Inferior parietal cortex (tissue), 1 donor: Measurements from ENCODE around the gene PKMYT1.

Experiments
- DNase-seq: peaks from one replicate; pipeline ENCODE4 v3.0.0-alpha.2; 2016; ENCODE audit errors: extremely low spot score

The PKMYT1 gene

DNA sequence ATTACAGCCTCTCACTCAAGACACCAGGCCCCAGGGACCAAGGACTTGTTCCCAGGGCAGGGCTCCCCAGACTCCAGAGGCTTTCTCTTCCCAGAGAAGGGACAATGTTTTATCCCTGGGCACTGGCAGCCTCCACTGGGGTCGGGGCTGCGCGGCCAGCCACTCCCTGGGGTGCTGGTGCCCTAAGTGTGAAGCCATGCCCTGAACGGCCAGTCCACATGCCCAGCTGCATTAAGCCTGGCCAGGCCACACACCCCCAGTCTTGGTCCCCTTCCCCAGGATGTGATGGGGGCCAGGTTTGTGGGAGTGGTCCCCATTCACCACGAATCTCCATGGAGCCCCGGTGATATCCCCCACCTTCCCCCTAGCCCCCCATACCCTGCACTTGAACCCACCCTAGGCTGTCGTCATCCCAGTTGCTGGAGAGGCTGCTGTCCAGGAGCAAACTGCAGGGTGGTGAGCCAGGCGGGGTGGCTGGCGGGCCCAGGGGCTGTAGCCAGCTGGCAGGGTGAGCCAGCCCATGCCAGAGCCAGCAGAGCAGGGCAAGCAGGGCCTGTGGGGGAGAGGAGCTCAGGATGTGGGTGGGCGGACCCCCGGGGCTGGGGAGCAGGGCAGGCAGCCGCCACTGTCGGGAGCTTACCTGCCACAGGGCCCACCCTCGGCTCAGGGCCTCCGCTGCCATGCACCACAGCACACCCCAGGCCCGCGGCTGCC, 6.5 kb downstream of the PKMYT1 start:
- DNase-seq, result no peak

DNA sequence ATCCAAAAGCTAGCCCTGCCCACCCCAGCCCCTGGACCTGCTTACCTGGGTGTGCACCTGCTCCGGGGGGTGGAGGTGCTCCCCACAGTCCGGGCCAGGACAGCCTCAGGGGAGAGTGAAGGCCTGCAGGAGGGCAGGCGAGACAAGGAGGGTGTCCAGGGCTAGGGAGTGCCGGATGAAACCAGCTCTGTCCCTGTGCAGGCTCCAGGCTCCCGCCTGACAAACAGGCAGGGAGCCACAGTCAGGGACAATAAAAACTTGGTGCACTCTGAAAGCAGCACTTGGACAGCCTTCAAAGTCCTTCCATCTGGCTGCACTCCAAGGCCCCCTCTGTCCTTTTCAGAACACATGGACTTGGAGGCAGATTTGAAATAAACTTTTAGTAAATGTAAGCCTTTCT, 7.2 kb downstream of the PKMYT1 start:
- DNase-seq, result no peak

DNA sequence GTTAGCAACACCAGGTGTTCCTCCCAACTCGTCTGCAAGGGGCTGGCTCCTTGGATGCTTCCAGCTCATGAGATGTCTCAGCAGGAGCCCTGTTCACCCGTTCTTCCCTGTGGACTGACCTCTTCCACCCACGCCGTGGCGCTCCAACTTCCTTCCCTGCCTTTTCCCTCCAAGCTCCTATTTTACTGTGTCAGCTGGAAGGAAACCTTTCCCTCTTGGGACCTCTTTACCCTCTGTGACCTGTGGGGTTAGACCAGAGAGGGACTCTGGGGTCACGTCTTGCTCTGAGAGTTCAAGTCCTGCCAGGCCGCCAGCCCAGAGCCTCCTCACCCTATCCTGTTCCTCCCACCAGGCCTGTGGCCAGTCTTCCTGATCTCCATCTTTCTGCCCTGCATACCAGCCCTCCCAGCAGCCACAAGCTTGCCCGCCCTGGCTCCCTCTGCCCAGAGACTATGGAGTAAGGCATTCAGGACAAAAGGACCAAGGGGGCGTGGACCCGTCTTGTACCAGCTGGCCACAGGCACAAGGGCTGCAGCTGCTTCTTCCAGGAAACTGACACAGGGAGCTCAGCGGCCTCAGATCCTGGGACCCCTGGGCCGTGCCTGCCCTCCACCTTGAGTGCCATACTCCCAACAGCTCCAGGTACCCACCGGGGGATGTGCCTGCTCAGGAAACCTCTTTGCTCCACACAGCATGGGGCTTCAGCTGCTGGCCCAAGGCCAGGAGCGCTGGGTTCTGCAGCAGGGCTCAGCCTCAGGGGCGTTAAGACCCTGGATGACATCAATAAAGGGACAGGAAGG, 8.1 kb downstream of the PKMYT1 start:
- no peak for DNase-seq

DNA sequence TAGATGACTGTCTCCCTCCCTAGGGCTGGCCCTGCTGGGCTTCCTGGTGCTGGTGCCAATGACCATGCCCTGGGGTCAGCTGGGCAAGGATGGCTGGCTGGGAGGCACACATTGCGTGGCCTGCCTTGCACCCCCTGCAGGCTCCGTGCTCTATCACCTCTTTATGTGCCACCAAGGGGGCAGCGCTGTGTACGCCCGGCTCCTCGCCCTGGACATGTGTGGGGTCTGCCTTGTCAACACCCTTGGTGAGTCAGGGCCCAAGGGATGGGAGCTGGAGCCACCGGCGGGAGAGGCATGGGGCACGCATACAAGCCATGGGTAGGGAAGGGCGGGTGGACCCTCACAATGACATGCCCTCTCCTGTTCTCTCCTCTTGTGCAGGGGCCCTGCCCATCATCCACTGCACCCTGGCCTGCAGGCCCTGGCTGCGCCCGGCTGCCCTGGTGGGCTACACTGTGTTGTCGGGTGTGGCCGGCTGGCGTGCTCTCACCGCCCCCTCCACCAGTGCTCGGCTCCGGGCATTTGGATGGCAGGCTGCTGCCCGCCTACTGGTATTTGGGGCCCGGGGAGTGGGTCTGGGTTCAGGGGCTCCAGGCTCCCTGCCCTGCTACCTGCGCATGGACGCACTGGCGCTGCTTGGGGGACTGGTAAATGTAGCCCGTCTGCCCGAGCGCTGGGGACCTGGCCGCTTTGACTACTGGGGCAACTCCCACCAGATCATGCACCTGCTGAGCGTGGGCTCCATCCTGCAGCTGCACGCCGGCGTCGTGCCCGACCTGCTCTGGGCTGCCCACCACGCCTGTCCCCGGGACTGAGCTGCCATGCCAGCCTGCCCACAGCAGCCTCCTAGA, 8.9 kb downstream of the PKMYT1 start:
- no peak for DNase-seq

DNA sequence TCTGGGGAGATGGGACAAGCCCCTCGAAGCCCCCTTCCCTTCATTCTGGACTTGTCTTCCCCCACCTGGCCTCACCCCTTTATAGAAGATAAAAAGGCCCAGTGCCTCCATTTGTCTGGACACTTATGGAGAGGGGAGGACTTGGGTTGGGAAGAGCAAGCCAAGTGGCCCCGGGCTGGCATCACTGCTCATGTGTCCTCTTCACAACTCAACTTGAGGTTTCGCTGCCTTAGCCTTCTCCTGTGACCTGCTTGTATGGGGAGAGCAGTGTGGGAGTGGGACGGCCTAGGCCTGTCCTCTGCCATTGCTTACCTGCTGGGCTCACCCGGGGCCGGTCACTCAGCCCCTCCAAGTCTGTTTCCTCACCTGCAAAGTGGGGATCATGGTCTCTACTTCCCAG, 9.7 kb downstream of the PKMYT1 start:
- no peak for DNase-seq

DNA sequence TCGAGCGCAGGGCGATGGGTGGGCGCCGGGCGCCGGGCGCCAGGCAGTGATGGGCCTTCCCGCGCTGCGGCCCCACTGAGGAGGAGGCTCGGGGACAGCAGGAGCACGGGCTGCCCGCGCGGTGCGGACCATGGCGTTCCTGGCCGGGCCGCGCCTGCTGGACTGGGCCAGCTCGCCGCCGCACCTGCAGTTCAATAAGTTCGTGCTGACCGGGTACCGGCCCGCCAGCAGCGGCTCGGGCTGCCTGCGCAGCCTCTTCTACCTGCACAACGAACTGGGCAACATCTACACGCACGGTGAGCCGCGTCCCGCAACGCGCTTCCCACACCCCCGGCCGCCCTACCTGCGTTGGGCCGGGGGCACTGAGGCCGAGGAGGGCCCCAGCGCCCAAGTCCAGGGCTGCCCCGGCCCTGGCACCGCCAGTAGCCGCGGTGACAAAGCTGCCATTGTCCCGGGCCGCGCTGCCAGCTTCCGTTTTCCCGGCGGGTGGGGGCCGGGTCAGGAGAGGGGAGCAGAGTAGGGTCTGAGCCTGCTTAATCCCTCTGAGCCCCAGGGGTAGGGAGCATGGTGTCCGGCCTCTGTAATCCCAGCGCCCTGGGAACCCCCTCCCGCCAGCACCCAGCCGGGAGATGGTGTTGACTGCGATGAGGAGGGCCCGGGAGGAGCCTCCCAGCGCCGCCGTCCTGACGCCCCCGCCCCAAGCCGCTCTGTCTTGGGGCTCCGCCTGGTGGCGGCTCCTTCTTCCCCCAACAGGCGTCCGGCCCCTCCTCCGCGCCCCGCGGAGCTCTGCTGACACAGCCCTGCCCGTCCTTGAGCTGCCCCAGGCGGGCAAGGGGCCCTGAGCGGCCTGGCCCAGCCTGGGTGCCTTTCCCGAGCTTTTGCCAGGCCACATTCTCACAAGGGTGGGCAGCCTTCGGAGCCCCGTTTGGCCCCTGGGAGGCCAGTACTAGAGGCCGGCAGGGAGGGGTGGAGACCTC, 10.4 kb downstream of the PKMYT1 start:
- DNase-seq, result peak; percentile 50

DNA sequence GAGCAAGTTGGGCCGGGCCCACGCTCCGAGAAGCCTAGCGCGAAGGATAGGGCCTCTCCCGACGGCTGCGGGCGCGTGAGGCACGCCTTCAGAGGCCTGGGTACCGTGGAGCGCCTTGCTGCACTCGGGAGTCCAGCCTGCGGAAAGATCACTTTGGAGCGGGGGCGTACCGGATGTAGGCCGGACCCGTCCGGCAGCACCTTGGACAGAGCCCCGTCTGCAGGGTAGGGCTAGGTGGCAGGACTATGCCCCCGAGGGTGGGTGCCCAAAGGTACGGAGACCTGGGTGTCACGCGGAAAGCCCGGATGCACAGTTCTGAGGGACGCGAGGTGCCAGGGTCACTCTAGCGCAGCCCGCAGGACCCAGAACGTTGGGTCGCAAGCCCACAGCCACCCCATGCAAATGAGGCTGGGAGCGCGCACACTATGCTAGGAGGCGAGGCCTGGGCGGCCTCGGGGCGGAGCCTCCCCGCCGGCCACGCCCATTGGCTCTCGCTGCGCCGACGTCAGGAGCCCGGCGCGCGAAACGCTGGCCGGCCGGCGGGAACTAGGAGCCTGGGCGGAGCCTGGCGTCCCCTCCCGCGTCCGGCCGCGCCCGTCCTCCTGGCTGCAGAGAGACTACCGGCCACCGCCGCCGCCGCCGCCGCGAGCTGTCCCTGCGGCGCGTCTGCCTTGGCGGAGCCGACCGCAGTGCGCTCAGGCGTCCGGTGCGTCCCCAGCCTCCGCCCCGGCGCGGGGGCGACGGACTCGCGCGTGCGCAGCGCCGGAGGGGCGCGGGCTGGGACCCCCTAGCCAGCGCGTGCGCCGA, 11.3 kb downstream of the PKMYT1 start, which contains the start of gene PAQR4:
Gene PAQR4, plus strand, starts transcription at position 611 of the 807 bp plus-strand sequence. CDS start 327 bp downstream, outside the sequence.
- peak; percentile 89 for DNase-seq

DNA sequence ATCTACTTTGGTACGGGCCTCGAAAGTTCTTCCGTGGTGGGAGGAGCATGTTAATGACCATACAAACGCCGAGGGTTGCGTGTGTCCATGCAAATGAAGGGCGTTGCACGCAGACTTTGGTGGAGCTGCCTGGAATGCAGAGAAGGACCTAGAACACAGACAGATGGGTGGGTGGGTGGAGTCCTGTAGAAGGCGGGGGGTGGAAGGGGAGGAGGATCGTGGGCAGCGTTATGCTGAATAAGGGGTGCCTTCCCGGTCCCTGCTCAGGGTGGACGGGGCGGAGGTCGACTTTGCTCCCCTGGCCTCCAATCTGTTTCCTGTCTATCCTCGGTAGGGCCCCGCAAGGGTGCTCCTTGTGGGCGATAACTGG, 11.9 kb downstream of the PKMYT1 start:
- no peak for DNase-seq

DNA sequence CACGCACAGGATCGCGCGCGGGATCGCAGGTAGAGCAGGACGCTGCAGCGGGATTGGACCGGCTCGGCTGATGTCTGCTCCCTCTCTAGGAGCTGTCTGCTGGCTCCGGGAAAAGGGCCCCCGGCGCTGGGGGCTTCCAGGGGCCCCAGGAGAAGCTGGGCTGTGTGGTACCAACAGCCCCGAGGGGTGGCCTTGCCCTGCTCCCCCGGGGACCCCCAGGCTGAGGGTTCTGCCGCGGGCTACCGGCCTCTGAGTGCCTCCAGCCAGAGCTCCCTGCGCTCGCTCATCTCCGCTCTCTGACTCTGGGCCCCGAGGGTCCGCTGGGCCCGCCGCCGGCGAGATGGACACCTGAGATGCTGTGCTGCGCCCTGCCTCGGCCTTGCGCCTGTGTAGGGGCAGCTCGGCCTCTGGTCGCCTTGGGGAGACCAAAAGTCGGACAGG, 12.5 kb downstream of the PKMYT1 start:
- no peak for DNase-seq

DNA sequence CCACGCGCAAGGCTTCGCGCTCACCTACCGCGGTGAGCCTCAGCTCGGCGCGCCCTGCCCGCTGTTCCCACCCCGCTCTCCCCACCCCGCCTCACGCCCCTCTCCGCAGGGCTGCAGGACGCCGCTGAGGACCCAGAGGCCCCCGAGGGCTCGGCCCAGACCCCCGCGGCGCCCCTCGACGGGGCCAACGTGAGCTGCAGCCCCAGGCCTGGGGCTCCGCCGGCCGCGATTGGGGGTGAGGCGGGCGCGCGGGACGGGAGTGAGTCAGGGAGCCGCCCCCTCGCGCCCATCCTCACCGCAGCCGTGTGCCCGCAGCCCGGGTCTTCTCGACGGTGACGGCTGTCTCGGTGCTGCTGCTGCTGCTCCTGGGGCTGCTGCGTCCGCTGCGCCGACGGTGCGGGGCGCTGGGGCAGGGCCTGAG, 13.0 kb downstream of the PKMYT1 start:
- no peak for DNase-seq

DNA sequence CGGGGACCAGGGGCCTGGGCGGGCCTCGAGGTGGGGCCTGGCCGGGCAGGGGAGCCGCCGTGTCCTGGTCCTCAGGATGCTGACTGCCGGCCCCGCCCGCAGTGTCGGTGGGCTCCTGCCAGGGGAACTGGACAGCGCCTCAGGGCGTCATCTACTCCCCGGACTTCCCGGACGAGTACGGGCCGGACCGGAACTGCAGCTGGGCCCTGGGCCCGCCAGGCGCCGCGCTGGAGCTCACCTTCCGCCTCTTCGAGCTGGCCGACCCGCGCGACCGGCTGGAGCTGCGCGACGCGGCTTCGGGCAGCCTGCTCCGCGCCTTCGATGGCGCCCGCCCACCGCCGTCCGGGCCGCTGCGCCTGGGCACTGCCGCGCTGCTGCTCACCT, 13.4 kb downstream of the PKMYT1 start:
- no peak for DNase-seq

DNA sequence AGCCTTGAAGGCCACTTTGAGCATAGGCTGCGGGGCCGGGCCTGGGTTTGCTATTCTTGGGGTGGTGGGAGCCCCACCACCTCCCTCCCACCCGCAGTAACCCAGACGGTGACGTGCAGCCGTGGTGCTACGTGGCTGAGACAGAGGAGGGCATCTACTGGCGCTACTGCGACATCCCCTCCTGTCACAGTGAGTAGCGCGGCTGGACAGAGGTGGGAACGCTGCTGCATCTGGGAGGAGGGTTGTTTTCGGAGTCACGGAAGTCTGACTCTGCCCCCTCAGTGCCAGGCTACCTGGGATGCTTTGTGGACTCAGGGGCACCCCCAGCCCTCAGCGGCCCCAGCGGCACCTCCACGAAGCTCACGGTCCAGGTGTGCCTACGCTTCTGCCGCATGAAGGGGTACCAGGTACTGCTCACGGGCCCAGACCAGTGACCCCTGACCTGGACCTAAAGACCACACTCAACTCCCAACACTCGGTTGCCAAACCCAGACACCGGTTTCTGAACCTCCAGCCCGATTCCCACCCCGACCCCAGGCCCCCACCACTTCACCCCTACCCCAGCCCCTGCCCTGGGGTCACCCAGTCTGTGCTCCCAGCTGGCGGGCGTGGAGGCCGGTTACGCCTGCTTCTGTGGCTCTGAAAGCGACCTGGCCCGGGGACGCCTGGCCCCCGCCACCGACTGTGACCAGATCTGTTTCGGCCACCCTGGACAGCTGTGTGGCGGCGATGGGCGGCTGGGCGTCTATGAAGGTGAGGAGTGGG, 14.0 kb downstream of the PKMYT1 start:
- DNase-seq, result no peak

DNA sequence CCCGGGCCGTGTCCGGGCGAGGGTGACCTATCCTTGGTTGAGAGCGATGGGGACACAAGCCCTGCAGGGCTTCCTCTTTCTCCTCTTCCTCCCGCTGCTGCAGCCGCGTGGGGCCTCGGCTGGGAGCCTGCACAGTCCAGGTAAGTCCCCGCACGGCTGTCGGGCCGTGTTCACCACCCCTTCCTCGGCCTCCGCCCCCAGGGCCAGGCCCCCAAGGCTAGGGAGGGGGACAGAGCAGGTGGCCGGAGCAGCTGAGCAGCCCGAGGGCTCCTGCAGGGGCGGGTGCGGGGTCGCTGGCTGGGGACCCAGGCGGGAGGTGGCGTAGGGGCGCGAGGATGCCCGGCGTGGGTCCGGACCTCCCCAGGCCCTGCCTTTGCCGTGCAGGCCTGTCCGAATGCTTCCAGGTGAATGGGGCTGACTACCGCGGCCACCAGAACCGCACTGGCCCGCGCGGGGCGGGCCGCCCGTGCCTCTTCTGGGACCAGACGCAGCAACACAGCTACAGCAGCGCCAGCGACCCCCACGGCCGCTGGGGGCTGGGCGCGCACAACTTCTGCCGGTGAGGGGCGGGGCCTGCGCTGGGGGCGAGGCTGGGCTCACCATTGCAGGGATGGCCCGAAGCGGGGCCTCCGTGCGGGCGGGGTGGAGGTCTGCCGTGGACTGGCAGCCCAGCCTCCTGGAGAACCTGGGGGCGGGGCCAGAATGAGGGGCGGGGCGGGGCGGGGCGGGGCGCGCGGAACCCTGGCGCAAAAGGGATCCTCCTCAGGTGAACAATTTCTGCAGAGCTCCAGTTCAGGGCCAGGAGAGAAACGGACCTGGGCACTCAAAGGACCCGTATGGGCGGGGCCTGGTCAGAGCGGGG, 15.5 kb downstream of the PKMYT1 start:
- DNase-seq, result no peak

DNA sequence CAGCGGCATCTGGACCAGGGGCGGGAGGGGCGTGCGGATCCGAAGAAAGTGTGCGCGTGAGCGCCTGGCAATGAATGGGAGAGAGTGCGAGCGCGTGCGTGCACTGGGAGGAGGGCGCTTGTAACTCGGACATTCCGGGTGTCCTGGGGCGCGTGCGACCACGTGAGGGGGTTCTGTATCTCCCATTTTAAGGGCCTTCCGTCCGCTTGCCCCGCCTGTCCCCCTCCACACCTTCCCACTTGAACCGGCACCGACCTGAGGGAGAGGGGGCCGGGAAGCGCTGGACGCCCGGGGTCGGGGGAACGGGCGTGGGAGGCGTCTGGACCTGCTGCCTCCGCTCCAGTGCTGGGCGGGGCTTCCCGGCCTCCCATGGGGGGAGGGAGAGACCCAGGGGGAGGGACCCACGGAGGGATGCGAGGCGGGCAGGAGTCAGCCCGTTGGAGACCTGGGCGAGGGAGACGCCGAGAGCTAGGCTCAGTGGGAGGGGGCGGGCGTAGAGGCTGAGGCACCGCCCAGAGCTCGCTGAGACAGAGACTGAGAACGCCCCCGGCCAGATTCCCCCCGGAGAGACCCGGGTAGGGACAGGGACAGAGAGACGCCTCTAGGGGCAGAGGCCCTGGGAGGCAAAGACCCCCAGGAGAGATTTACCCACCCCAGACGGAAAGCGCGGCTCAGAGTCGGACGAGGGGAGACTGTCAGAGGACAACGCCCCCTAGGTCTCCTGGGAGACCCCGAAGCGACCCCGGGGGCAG, 16.3 kb downstream of the PKMYT1 start, which contains the start of gene KREMEN2:
Gene KREMEN2, plus strand, starts transcription at position 553 of the 752 bp plus-strand sequence. CDS start 246 bp downstream, outside the sequence.
- DNase-seq, result no peak

DNA sequence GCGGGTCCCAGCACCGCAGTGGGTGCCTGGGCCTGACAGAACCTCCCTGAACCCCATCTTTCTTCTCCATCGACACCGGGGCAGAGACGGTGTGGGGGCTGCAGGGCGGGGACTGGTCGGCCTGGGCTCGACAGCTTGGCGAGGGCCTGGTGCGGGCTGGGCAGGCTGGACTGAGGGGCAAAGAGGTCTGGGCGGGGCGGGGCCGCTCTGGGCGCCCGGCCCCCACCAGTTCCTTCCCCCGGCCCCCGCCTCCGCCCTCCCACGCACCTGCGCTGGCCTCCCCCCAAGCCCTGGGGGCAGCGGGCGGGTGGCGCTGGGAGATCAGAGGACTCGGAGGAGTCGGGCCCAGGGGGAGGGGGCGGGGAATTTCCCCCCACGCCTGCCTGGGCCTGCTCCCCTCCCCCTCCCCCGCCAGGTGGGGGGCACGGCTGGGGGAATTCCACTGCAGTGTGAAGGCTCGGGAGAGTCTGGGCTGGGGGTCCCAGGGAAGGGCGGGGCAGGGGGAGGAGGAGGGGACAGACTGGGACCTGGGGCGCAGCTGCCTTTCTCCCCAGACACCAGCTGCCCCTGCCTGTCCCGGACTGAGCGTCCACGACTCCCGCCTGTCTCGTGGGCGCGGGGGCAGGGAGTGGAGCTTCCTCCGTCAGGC, 17.0 kb downstream of the PKMYT1 start:
- DNase-seq, result no peak

DNA sequence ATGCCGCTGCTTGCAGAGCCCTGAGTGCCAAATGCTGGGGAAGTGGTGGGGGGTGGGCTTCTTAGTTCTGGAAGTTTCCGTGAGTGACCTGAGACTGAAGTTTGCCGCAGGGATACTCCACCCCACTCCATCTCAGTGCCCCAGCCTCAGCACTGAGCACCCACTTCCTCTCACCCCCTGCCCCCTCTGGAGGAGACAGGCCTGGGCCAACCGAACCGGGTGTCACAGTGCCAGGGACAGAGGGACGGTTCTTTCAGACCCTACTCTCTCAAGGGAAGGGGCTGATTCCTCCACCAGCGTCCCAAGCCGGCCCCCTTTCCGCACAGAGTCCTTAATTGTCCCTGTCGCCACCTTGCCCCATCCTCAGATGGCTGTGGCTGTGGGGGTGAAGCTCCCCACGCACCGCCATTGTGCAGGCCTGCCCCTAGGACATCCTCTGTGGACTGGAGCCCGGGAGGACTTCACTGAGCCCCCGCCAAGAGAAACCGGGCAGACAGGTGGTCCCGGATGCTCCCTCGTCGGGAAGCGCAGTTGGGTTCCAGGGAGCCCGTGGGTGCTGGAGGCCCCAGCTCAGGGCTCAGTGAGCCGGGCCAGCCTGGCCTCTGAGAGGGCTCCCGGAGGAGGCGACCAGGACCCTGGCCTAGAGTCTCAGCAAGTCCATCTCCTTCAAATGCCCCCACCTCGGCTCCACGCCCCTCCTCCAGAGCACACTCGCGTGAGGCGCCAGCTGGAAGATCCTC, 17.7 kb downstream of the PKMYT1 start:
- no peak for DNase-seq
